ENCODE data around the gene TYW1B. TPM values are rescaled to one million over a fixed set of nuclear protein-coding genes. Genes with fewer than 3 reads are reported as not detected.
"Not testable (repeated sequence)": the region's sequence is repeated elsewhere in the genome, so short reads cannot be mapped to it uniquely, and the experiment has no call there.

Gene TYW1B
- total and polyA plus RNA-seq, 2 of the 4 experiments (the other 2 are of a cell fraction), result 1.0 to 1.8 TPM

DNA sequence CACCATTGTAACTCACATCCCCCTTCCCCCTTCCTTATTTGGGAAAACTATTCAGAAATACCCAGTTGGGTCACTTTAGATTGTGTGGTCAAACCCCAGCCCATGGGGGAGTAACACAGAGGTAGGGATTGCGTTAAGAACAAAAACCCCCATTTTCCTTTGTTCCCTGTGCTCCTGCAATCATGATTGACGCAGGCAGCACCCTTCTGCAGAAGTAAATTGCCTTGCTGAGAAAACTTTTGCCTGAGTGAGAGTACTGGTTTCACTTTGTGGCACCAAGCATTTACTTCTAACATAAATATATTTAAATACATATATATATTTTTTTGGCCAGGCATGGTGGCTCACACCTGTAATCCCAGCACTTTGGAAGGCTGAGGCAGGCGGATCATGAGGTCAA, 266.0 kb downstream of the TYW1B start:
- WGBS, 2 experiments (ENCODE audit: extremely low coverage in 2 of 2, insufficient read length in 1 of 2), result no CpG with 5 or more reads among the region's 3 CpGs
- H3K9me3 ChIP-seq (ENCODE audit: control insufficient read depth, insufficient read depth, low read length); H3K18ac ChIP-seq (ENCODE audit: low read depth, low read length); H2AK9ac ChIP-seq (replicated peaks; ENCODE audit: low read depth, low read length, poor library complexity); ATAC-seq (ENCODE audit: low read depth); H2AFZ ChIP-seq (replicated peaks; ENCODE audit: low read length, poor library complexity); H3K4me1 ChIP-seq (ENCODE audit: control insufficient read depth, insufficient read depth, low read length); H3K36me3 ChIP-seq (ENCODE audit: control insufficient read depth, insufficient read depth, low read length); in situ Hi-C loops (cut with MboI; ENCODE audit: low sequenced_read_pairs); H3K9me1 ChIP-seq (ENCODE audit: insufficient read depth, low read length); H3K27ac ChIP-seq (ENCODE audit: insufficient read depth, low read length); H3K79me1 ChIP-seq (ENCODE audit: low read depth in 1 of 2, low read length in 2 of 2); H3K4me2 ChIP-seq (ENCODE audit: low read depth, low read length); H3K9ac ChIP-seq (ENCODE audit: low read depth, low read length); H2BK20ac ChIP-seq (ENCODE audit: low read depth, low read length); H3K27me3 ChIP-seq (ENCODE audit: control insufficient read depth, insufficient read depth, low read length); DNase-seq; H3K4me3 ChIP-seq (ENCODE audit: insufficient read depth, low read depth, low read length); H2BK120ac ChIP-seq (ENCODE audit: low read depth, low read length); intact Hi-C loops (cut with micrococcal nuclease); BruUV-seq (replicated peaks); H3K14ac ChIP-seq (replicated peaks; ENCODE audit: low read depth, low read length); H2AK5ac ChIP-seq (ENCODE audit: low read depth, low read length); H4K20me1 ChIP-seq (ENCODE audit: insufficient read depth, low read length); H3K4ac ChIP-seq (ENCODE audit: low read depth, low read length); H2BK5ac ChIP-seq (ENCODE audit: low read depth, low read length, poor library complexity, severe bottlenecking); CTCF ChIA-PET; H3K23ac ChIP-seq (ENCODE audit: low read depth, low read length); H4K8ac ChIP-seq (ENCODE audit: low read depth in 2 of 2, low read length in 2 of 2); H3K56ac ChIP-seq (ENCODE audit: extremely low read depth, insufficient read depth, low read length); H2BK15ac ChIP-seq (ENCODE audit: low read depth, low read length); POLR2A ChIA-PET (ENCODE audit: unreplicated experiment); H4K5ac ChIP-seq (ENCODE audit: low read depth, low read length); dilution Hi-C loops (cut with HindIII; ENCODE audit: low sequenced_read_pairs, unreplicated experiment); H4K91ac ChIP-seq (ENCODE audit: insufficient read depth, low read depth, low read length): not testable (repeated sequence)

DNA sequence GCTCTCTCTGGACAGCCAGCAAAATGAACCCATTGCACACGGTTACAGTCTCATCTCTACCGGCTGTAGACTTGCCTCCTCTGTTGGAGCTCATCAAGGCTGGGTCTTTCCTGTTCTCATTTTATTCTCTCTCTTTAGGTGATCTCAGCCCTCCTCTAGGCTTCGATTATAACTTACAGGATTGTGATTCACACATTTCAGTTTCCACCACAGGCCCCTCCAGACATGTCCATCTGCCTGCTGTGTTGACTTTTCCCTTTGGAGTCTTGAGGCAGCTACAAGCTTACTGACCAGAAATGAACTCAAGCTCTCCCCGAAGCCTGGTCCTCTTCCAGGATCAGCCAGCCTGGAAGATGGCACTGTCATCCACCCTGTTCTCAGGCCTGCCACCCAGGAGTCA, 268.5 kb downstream of the TYW1B start:
- H3K4ac ChIP-seq (ENCODE audit: low read depth, low read length); DNase-seq; H2BK15ac ChIP-seq (ENCODE audit: low read depth, low read length); H4K20me1 ChIP-seq (ENCODE audit: insufficient read depth, low read length); H3K9me3 ChIP-seq (ENCODE audit: control insufficient read depth, insufficient read depth, low read length); H3K18ac ChIP-seq (ENCODE audit: low read depth, low read length); H2BK5ac ChIP-seq (ENCODE audit: low read depth, low read length, poor library complexity, severe bottlenecking); H3K23ac ChIP-seq (ENCODE audit: low read depth, low read length); H3K4me3 ChIP-seq (ENCODE audit: insufficient read depth, low read depth, low read length); H3K4me1 ChIP-seq (ENCODE audit: control insufficient read depth, insufficient read depth, low read length); H4K8ac ChIP-seq (ENCODE audit: low read depth in 2 of 2, low read length in 2 of 2); H4K91ac ChIP-seq (ENCODE audit: insufficient read depth, low read depth, low read length); POLR2A ChIA-PET (ENCODE audit: unreplicated experiment); H3K79me1 ChIP-seq (ENCODE audit: low read depth in 1 of 2, low read length in 2 of 2); H2AK9ac ChIP-seq (replicated peaks; ENCODE audit: low read depth, low read length, poor library complexity); H3K4me2 ChIP-seq (ENCODE audit: low read depth, low read length); BruUV-seq (replicated peaks); H2BK120ac ChIP-seq (ENCODE audit: low read depth, low read length); H3K27ac ChIP-seq (ENCODE audit: insufficient read depth, low read length); H3K36me3 ChIP-seq (ENCODE audit: control insufficient read depth, insufficient read depth, low read length); H3K56ac ChIP-seq (ENCODE audit: extremely low read depth, insufficient read depth, low read length); H2AFZ ChIP-seq (replicated peaks; ENCODE audit: low read length, poor library complexity); H3K9me1 ChIP-seq (ENCODE audit: insufficient read depth, low read length); H3K27me3 ChIP-seq (ENCODE audit: control insufficient read depth, insufficient read depth, low read length); H4K5ac ChIP-seq (ENCODE audit: low read depth, low read length); dilution Hi-C loops (cut with HindIII; ENCODE audit: low sequenced_read_pairs, unreplicated experiment); H2BK20ac ChIP-seq (ENCODE audit: low read depth, low read length); H3K9ac ChIP-seq (ENCODE audit: low read depth, low read length); H2AK5ac ChIP-seq (ENCODE audit: low read depth, low read length); CTCF ChIA-PET; in situ Hi-C loops (cut with MboI; ENCODE audit: low sequenced_read_pairs); ATAC-seq (ENCODE audit: low read depth); H3K14ac ChIP-seq (replicated peaks; ENCODE audit: low read depth, low read length); intact Hi-C loops (cut with micrococcal nuclease): not testable (repeated sequence)
- WGBS, 2 experiments (ENCODE audit: extremely low coverage in 2 of 2, insufficient read length in 1 of 2), result no CpG with 5 or more reads among the region's 4 CpGs

Data from IMR-90 (cell line).